ENCODE results near the gene PCDH15.

- TF ChIP-seq MAX (IDR thresholded peaks at IDR 0.05) (no peak), TEAD4 (IDR thresholded peaks at IDR 0.05; ENCODE audit: low read depth, low read length) (no peak), POLR2A (IDR thresholded peaks at IDR 0.05; ENCODE audit: control extremely low read depth in 1 of 2, low read depth in 2 of 2, low read length in 2 of 2) (no peak), CBX8 (IDR thresholded peaks at IDR 0.05; ENCODE audit: borderline replicate concordance, low read depth, low read length) (no peak), TCF12 (IDR thresholded peaks at IDR 0.05; ENCODE audit: low read depth, low read length) (no peak), JUND (IDR thresholded peaks at IDR 0.05; ENCODE audit: low read length) (no peak), TAF1 (IDR thresholded peaks at IDR 0.05; ENCODE audit: low read depth, low read length) (no peak)
- TF ChIP-seq, protein P1, sequence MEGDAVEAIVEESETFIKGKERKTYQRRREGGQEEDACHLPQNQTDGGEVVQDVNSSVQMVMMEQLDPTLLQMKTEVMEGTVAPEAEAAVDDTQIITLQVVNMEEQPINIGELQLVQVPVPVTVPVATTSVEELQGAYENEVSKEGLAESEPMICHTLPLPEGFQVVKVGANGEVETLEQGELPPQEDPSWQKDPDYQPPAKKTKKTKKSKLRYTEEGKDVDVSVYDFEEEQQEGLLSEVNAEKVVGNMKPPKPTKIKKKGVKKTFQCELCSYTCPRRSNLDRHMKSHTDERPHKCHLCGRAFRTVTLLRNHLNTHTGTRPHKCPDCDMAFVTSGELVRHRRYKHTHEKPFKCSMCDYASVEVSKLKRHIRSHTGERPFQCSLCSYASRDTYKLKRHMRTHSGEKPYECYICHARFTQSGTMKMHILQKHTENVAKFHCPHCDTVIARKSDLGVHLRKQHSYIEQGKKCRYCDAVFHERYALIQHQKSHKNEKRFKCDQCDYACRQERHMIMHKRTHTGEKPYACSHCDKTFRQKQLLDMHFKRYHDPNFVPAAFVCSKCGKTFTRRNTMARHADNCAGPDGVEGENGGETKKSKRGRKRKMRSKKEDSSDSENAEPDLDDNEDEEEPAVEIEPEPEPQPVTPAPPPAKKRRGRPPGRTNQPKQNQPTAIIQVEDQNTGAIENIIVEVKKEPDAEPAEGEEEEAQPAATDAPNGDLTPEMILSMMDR (IDR thresholded peaks at IDR 0.05; ENCODE audit: control extremely low read depth in 1 of 3, insufficient read depth in 1 of 3, low read depth in 1 of 3, low read length in 3 of 3): no peak
Measured at GRCh38 chr10:54485971-54486370, 315.1 kb downstream of the PCDH15 start.
